Activated naive CD8-positive, alpha-beta T cell (primary cell): Measurements from ENCODE around the gene GDE1.

ENCODE experiments used
- H3K27ac Mint-ChIP-seq: one replicate; pipeline ENCODE4 v1.8.0; 2021; ENCODE audit warnings: mixed read lengths
- H3K27me3 Mint-ChIP-seq: one replicate; pipeline ENCODE4 v1.8.0; 2021; ENCODE audit warnings: mixed read lengths
- H3K36me3 Mint-ChIP-seq: one replicate; pipeline ENCODE4 v1.8.0; 2021; ENCODE audit warnings: mixed read lengths
- H3K4me1 Mint-ChIP-seq: one replicate; pipeline ENCODE4 v1.8.0; 2021; ENCODE audit warnings: low read depth, mixed read lengths
- H3K4me3 Mint-ChIP-seq: one replicate; pipeline ENCODE4 v1.8.0; 2021; ENCODE audit warnings: mild to moderate bottlenecking, mixed read lengths
- H3K9me3 Mint-ChIP-seq: one replicate; pipeline ENCODE4 v1.8.0; 2021; ENCODE audit warnings: low read depth, mixed read lengths

Gene GDE1

GRCh38 chr16:19485611-19486010 is 36.3 kb downstream of the GDE1 start:
- Mint-ChIP-seq H3K9me3 (no peaks in the 10 kb centered on the region), H3K4me1 (no peaks in the 10 kb centered on the region), H3K27me3 (no peaks in the 10 kb centered on the region), H3K27ac (no peak overlapping the region), H3K4me3 (no peak overlapping the region), H3K36me3 (no peaks in the 10 kb centered on the region)

GRCh38 chr16:19484096-19484495 is 37.8 kb downstream of the GDE1 start:
- no peaks in the 10 kb centered on the region for H3K9me3 Mint-ChIP-seq
- no peak overlapping the region for H3K4me3 Mint-ChIP-seq
- no peaks in the 10 kb centered on the region for H3K27me3 Mint-ChIP-seq
- no peaks in the 10 kb centered on the region for H3K36me3 Mint-ChIP-seq
- H3K27ac Mint-ChIP-seq: no peak overlapping the region
- no peaks in the 10 kb centered on the region for H3K4me1 Mint-ChIP-seq

- Mint-ChIP-seq H3K27me3 (peaks cover 3% of the 10 kb centered on the region), H3K36me3 (no peaks in the 10 kb centered on the region), H3K4me3 (no peak overlapping the region)
These were observed 39.6 kb downstream of the GDE1 start for GRCh38 chr16:19482291-19482690.

GRCh38 chr16:19481769-19482168 is 40.1 kb downstream of the GDE1 start:
- no peaks in the 10 kb centered on the region for H3K36me3 Mint-ChIP-seq
- H3K4me3 Mint-ChIP-seq: no peak overlapping the region
- H3K27me3 Mint-ChIP-seq: peaks cover 3% of the 10 kb centered on the region
- no peaks in the 10 kb centered on the region for H3K9me3 Mint-ChIP-seq
- no peaks in the 10 kb centered on the region for H3K4me1 Mint-ChIP-seq
- no peak overlapping the region for H3K27ac Mint-ChIP-seq

More at GRCh38 chr16:19482291-19482690, 39.6 kb downstream of the GDE1 start:
- H3K9me3 Mint-ChIP-seq: no peaks in the 10 kb centered on the region
- no peaks in the 10 kb centered on the region for H3K4me1 Mint-ChIP-seq
- H3K27ac Mint-ChIP-seq: no peak overlapping the region

- Mint-ChIP-seq H3K36me3 (no peaks in the 10 kb centered on the region), H3K4me1 (no peaks in the 10 kb centered on the region), H3K27ac (no peak overlapping the region), H3K9me3 (no peaks in the 10 kb centered on the region), H3K4me3 (no peak overlapping the region), H3K27me3 (peaks cover 3% of the 10 kb centered on the region)
These were observed 40.6 kb downstream of the GDE1 start for GRCh38 chr16:19481296-19481695.

GRCh38 chr16:19479302-19479721 is 42.6 kb downstream of the GDE1 start:
- H3K9me3 Mint-ChIP-seq: no peaks in the 10 kb centered on the region
- no peaks in the 10 kb centered on the region for H3K4me1 Mint-ChIP-seq
- no peak overlapping the region for H3K27ac Mint-ChIP-seq
- no peak overlapping the region for H3K4me3 Mint-ChIP-seq
- H3K36me3 Mint-ChIP-seq: no peaks in the 10 kb centered on the region
- H3K27me3 Mint-ChIP-seq: peaks cover 3% of the 10 kb centered on the region

- H3K4me3 Mint-ChIP-seq: no peak overlapping the region
- H3K27ac Mint-ChIP-seq: no peak overlapping the region
- no peaks in the 10 kb centered on the region for H3K4me1 Mint-ChIP-seq
- no peaks in the 10 kb centered on the region for H3K36me3 Mint-ChIP-seq
- H3K9me3 Mint-ChIP-seq: no peaks in the 10 kb centered on the region
- H3K27me3 Mint-ChIP-seq: peaks cover 3% of the 10 kb centered on the region
These were observed 43.4 kb downstream of the GDE1 start for GRCh38 chr16:19478505-19478904.

GRCh38 chr16:19474617-19475016 is 47.3 kb downstream of the GDE1 start:
- H3K27me3 Mint-ChIP-seq: peaks cover 3% of the 10 kb centered on the region
- H3K36me3 Mint-ChIP-seq: no peaks in the 10 kb centered on the region
- H3K4me1 Mint-ChIP-seq: no peaks in the 10 kb centered on the region
- H3K9me3 Mint-ChIP-seq: no peaks in the 10 kb centered on the region
- H3K27ac Mint-ChIP-seq: no peak overlapping the region
- H3K4me3 Mint-ChIP-seq: no peak overlapping the region

- Mint-ChIP-seq H3K27ac (no peak overlapping the region), H3K27me3 (no peaks in the 10 kb centered on the region), H3K36me3 (no peaks in the 10 kb centered on the region), H3K4me3 (no peak overlapping the region), H3K9me3 (no peaks in the 10 kb centered on the region), H3K4me1 (no peaks in the 10 kb centered on the region)
These were observed 49.4 kb downstream of the GDE1 start for GRCh38 chr16:19472482-19472881.

GRCh38 chr16:19468300-19468699 is 53.6 kb downstream of the GDE1 start:
- Mint-ChIP-seq H3K36me3 (no peaks in the 10 kb centered on the region), H3K27ac (no peak overlapping the region), H3K4me3 (no peak overlapping the region), H3K9me3 (no peaks in the 10 kb centered on the region), H3K4me1 (no peaks in the 10 kb centered on the region), H3K27me3 (no peaks in the 10 kb centered on the region)

GRCh38 chr16:19463468-19464315 is 58.2 kb downstream of the GDE1 start:
- H3K9me3 Mint-ChIP-seq: no peaks in the 10 kb centered on the region
- H3K27me3 Mint-ChIP-seq: peaks cover 9% of the 10 kb centered on the region
- no peak overlapping the region for H3K4me3 Mint-ChIP-seq
- no peak overlapping the region for H3K27ac Mint-ChIP-seq
- no peaks in the 10 kb centered on the region for H3K4me1 Mint-ChIP-seq
- no peaks in the 10 kb centered on the region for H3K36me3 Mint-ChIP-seq

GRCh38 chr16:19460397-19460796 is 61.5 kb downstream of the GDE1 start:
- H3K27ac Mint-ChIP-seq: no peak overlapping the region
- peaks cover 10% of the 10 kb centered on the region for H3K27me3 Mint-ChIP-seq
- no peaks in the 10 kb centered on the region for H3K36me3 Mint-ChIP-seq
- no peaks in the 10 kb centered on the region for H3K4me1 Mint-ChIP-seq
- no peaks in the 10 kb centered on the region for H3K9me3 Mint-ChIP-seq
- no peak overlapping the region for H3K4me3 Mint-ChIP-seq

GRCh38 chr16:19458722-19459379 is 63.0 kb downstream of the GDE1 start:
- Mint-ChIP-seq H3K4me3 (no peak overlapping the region), H3K27me3 (peaks cover 10% of the 10 kb centered on the region), H3K9me3 (no peaks in the 10 kb centered on the region), H3K36me3 (no peaks in the 10 kb centered on the region), H3K27ac (no peak overlapping the region), H3K4me1 (no peaks in the 10 kb centered on the region)
